Retinal pigment epithelial cell (primary cell): ENCODE results near the gene RBPJ.

Source experiments
- DNase-seq: peaks from one replicate; pipeline ENCODE4 v3.0.0-alpha.2; 2010; ENCODE audit warnings: low read depth
- H3K4me3 ChIP-seq: 2 replicates; pipeline ENCODE4 v1.5.1; 2011; ENCODE audit warnings: mild to moderate bottlenecking, low read length, control low read depth, moderate library complexity
- TF ChIP-seq, protein P1 (sequence below): conservative IDR thresholded peaks from 2 replicates; pipeline ENCODE4 v1.5.1; 2011; ENCODE audit warnings: low read depth, low read length, control low read depth, inconsistent platforms

RBPJ gene

DNA sequence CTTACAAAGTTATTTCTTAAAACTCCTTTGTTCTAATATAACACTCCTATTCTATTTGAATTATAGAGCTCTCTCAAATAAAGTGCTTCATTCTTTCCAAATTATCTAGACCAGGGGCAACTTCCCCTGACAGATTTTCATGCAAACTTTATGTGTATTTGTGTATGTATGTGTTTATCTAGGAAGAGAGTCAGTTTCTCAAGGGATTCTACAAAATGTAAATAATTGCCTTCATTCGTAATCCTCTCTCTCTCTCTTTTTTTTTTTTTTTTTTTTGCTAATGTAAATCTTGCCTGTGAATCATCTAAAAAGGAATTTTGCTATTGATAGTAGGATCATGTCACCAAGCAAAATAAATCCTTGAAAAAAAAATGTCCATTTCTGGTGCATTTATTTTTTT is 38.9 kb upstream of the RBPJ start:
- DNase-seq: no peak
- TF ChIP-seq, protein P1, sequence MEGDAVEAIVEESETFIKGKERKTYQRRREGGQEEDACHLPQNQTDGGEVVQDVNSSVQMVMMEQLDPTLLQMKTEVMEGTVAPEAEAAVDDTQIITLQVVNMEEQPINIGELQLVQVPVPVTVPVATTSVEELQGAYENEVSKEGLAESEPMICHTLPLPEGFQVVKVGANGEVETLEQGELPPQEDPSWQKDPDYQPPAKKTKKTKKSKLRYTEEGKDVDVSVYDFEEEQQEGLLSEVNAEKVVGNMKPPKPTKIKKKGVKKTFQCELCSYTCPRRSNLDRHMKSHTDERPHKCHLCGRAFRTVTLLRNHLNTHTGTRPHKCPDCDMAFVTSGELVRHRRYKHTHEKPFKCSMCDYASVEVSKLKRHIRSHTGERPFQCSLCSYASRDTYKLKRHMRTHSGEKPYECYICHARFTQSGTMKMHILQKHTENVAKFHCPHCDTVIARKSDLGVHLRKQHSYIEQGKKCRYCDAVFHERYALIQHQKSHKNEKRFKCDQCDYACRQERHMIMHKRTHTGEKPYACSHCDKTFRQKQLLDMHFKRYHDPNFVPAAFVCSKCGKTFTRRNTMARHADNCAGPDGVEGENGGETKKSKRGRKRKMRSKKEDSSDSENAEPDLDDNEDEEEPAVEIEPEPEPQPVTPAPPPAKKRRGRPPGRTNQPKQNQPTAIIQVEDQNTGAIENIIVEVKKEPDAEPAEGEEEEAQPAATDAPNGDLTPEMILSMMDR: no peak
- no peak overlapping the region for H3K4me3 ChIP-seq

DNA sequence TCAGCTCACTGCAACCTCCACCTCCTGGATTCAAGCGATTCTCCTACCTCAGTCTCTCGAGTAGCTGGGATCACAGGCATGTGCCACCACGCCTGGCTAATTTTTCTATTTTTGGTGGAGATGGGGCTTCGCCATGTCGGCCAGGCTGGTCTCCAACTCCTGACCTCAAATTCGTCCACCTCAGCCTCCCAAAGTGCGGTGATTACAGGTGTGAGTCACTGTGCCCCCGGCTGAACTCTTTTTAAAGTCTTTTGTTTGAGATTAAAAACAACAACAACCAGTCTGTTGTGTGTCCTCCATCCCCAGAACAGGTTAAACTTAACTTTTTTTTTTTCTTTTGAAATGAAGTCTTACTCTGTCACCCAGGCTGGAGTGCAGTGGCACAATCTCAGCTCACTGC is 36.3 kb upstream of the RBPJ start:
- TF ChIP-seq, protein P1: no peak
- no peak for DNase-seq
- H3K4me3 ChIP-seq: no peak overlapping the region

DNA sequence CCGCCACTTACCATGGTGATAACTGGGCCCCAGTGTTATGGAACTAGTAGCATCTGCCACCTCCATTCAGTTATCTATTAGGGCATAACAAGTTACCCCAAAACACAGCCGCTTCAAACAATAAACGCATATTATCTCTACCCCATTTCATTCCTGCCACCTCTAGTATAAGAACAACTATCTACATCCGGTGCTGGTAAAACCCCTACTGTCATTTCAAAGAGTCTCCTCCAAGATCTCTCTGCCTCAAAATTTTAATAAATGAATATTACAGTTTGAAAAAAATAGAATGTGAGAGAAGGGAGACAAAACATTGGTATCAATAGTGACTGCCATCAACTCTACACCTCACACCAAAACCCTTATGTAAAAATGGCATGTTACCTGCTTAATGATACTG is 35.5 kb upstream of the RBPJ start:
- TF ChIP-seq, protein P1: no peak
- no peak overlapping the region for H3K4me3 ChIP-seq
- DNase-seq: no peak

DNA sequence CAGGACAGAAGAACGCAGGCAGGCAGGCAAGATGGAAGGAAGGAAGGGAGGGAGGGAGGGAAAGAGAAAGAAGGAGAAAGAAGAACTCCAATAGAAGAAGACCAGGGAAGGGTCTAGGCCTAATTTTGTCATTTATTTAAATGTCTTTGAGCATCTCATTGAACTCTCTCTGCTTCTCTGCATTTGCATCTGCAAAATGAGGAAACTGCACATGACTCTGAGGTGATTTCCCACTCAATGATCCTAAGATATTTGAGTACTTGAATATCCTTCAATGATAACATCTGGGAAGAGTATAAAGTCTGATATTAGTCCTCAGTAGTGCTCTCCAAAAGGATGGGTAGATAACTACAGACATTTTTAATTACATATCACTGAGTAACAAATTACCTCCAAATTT is 33.1 kb upstream of the RBPJ start:
- TF ChIP-seq, protein P1: no peak

DNA sequence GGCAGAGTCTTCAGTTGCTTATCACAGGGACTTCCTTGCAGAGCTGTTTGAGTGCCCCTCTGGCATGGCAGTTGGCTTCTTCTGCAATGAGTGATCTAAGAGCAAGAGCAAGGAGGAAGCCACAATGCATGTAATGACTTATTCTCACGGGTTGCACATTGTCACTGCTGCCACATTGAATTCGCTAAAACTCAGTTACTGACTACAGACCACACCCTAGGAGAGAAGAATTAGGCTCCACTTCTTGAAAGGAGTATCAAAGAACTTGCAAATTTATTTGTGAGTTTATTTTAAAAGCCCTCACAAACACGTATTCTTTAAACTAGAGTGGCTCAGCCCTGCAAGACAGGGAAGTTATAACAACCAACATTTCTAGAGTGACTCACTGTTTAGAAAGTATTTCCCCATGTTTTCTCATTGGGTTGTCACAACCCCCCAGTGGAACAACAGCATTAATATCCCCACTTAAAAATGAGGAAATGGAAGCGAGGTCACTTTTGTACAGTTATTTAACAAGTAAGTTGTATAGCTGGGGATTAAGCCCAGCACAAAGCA is 32.4 kb upstream of the RBPJ start:
- H3K4me3 ChIP-seq: no peak overlapping the region
- no peak for DNase-seq

More for the DNA sequence above, 33.1 kb upstream of the RBPJ start:
- no peak for DNase-seq
- H3K4me3 ChIP-seq: no peak overlapping the region

DNA sequence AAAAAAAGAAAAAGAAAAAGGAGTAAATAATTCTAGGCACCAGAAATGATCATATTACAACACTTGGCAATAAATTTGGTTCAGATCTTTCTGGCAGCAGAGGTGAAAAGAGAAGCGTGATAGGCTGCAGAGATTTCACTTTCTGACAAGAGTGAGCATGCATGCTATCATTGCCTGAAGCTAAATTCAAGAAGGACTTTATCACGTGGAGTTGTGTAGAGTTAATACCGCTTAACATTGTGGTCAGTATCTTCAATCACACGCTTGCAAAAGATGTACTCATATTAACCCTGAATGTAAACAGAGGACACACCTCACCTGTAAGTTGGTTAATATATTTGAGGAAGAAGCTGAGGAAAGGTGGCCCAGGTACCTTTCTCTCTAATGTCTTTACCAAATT is 31.4 kb upstream of the RBPJ start:
- TF ChIP-seq, protein P1: no peak
- H3K4me3 ChIP-seq: no peak overlapping the region
- no peak for DNase-seq

More for the DNA sequence above, 32.4 kb upstream of the RBPJ start:
- TF ChIP-seq, protein P1: no peak

DNA sequence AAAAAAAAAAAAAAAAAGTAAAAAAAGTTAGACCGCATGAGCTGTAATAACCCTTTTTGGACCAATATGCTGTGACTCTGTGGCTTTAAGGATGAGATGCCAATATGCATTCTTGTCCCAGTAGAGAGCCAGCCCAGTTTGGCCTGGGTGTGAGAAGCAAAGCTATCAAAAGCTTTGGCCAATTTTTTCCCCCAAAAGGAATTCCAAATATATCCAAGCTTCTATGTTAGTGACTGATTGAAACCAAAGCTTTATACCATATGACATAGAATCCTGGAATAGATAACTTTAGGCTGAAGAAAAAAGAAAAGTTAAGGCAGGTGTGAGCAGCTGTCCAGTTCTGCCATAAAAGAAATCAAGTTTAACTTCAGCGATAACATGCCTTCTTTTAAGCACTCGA is 30.5 kb upstream of the RBPJ start:
- H3K4me3 ChIP-seq: no peak overlapping the region
- TF ChIP-seq, protein P1: no peak
- DNase-seq: no peak
